NOMO-1 (cell line): Measurements from ENCODE around the gene RBP5.

Experiments used
- DNase-seq, 2 experiments: peaks; one replicate each; lab custom pipeline; 2025; ENCODE audit not compliant: unreplicated experiment in 2 of 2; lab: John Stamatoyannopoulos, UW

Gene RBP5

GRCh38 chr12:7128681-7129286 is at the start of gene RBP5:
Gene RBP5 (minus strand): TSS chr12:7128889. CDS start chr12:7128775, 114 bp downstream.
- DNase-seq, result no peak

- DNase-seq, result no peak
Measured at GRCh38 chr12:7178481-7178880, 49.8 kb upstream of the RBP5 start.

GRCh38 chr12:7176595-7176994 is 47.9 kb upstream of the RBP5 start:
- DNase-seq, result no peak

- no peak for DNase-seq
Measured at GRCh38 chr12:7175493-7175892, 46.8 kb upstream of the RBP5 start.

GRCh38 chr12:7171854-7172253 is 43.2 kb upstream of the RBP5 start:
- DNase-seq, result no peak

GRCh38 chr12:7169951-7170350 is 41.3 kb upstream of the RBP5 start:
- no peak for DNase-seq

- no peak for DNase-seq
Measured at GRCh38 chr12:7162691-7163114, 34.0 kb upstream of the RBP5 start.

- no peak for DNase-seq
Measured at GRCh38 chr12:7161811-7162210, 33.1 kb upstream of the RBP5 start.

- no peak for DNase-seq
Measured at GRCh38 chr12:7161327-7161726, 32.6 kb upstream of the RBP5 start.

- DNase-seq, result no peak
Measured at GRCh38 chr12:7160183-7160582, 31.5 kb upstream of the RBP5 start.

GRCh38 chr12:7158781-7159609 is 30.3 kb upstream of the RBP5 start:
- DNase-seq, result no peak

- DNase-seq, result no peak
Measured at GRCh38 chr12:7157391-7157790, 28.7 kb upstream of the RBP5 start.

GRCh38 chr12:7156259-7157197 is 27.8 kb upstream of the RBP5 start:
- no peak for DNase-seq

- DNase-seq, result no peak
Measured at GRCh38 chr12:7155471-7156034, 26.9 kb upstream of the RBP5 start.

- no peak for DNase-seq
Measured at GRCh38 chr12:7154901-7155470, 26.3 kb upstream of the RBP5 start.

GRCh38 chr12:7154042-7154441 is 25.4 kb upstream of the RBP5 start:
- DNase-seq, result no peak

GRCh38 chr12:7152818-7153217 is 24.1 kb upstream of the RBP5 start:
- DNase-seq, result no peak

GRCh38 chr12:7151532-7151931 is 22.8 kb upstream of the RBP5 start:
- no peak for DNase-seq

- no peak for DNase-seq
Measured at GRCh38 chr12:7150841-7151240, 22.2 kb upstream of the RBP5 start.

- no peak for DNase-seq
Measured at GRCh38 chr12:7150356-7150755, 21.7 kb upstream of the RBP5 start.

GRCh38 chr12:7146906-7147305 is 18.2 kb upstream of the RBP5 start:
- DNase-seq, result no peak
